Measurements from ENCODE around the gene CLEC4C.

DNA sequence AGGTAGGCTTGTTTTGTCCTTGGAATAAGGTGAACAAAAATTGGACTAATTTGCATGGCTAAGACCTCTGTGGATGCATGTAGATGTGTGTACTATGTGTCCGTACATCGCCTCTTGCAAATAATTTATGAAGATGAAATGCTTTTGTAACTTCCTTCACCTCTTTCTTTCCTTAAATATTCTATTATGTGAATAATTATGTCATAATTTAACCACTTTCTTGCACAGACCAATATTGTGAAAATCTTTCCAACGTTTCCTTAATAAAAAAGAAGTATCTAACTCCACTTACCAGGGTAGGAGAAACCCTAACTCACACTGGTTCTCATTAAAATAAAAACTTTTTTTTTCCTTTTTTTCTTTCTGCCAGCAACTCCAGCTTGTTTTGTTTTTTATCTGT is 46.0 kb upstream of the CLEC4C start:
- TF ChIP-seq TCF7L2 (IDR thresholded peaks at IDR 0.05; ENCODE audit: low read depth, low read length) (no peak), SIN3A (IDR thresholded peaks at IDR 0.05; ENCODE audit: borderline replicate concordance, low read depth, low read length) (no peak)

All from HepG2 (cell line).